Activated naive CD8-positive, alpha-beta T cell treated with anti-CD3 and anti-CD28 coated beads, Interleukin-2, amount 50 U/mL, for 24 hours (primary cell): ENCODE results near the gene FADS2.

Experiments used
- ATAC-seq: fragments of 150-1000 bp; cut with Tn5 transposase; one replicate; pipeline ENCODE4 v1.10.0; 2021
- DNase-seq: peaks from one replicate; pipeline ENCODE4 v3.0.0; 2021
- H3K27ac Mint-ChIP-seq: one replicate; pipeline ENCODE4 v1.8.0; 2021; ENCODE audit warnings: mild to moderate bottlenecking, mixed read lengths
- H3K27me3 Mint-ChIP-seq: one replicate; pipeline ENCODE4 v1.8.0; 2021; ENCODE audit warnings: mixed read lengths
- H3K36me3 Mint-ChIP-seq: one replicate; pipeline ENCODE4 v1.8.0; 2021; ENCODE audit warnings: low read depth, mixed read lengths
- H3K4me1 Mint-ChIP-seq: one replicate; pipeline ENCODE4 v1.8.0; 2021; ENCODE audit warnings: mixed read lengths
- H3K4me3 Mint-ChIP-seq: one replicate; pipeline ENCODE4 v1.8.0; 2021; ENCODE audit warnings: mild to moderate bottlenecking, moderate library complexity, mixed read lengths
- H3K9me3 Mint-ChIP-seq: one replicate; pipeline ENCODE4 v1.8.0; 2021; ENCODE audit warnings: mixed read lengths

The FADS2 gene

GRCh38 chr11:61827571-61828378, at the start of gene FADS2:
Gene FADS2 (plus strand): TSS chr11:61828300. CDS start chr11:61828391, 91 bp downstream.
- DNase-seq: peak; percentile 83
- no peaks in the 10 kb centered on the region for H3K36me3 Mint-ChIP-seq
- peaks cover 38% of the 10 kb centered on the region for H3K27me3 Mint-ChIP-seq
- H3K4me1 Mint-ChIP-seq: peaks cover 19% of the 10 kb centered on the region
- ATAC-seq: peak; percentile 81
- peak within 1 kb of the TSS; percentile 68 for H3K27ac Mint-ChIP-seq
- H3K4me3 Mint-ChIP-seq: peak within 1 kb of the TSS; percentile 82
- H3K9me3 Mint-ChIP-seq: no peaks in the 10 kb centered on the region

GRCh38 chr11:61778357-61778886, 49.7 kb upstream of the FADS2 start:
- no peak overlapping the region for H3K27ac Mint-ChIP-seq
- H3K36me3 Mint-ChIP-seq: no peaks in the 10 kb centered on the region
- H3K4me1 Mint-ChIP-seq: peaks cover 18% of the 10 kb centered on the region
- H3K4me3 Mint-ChIP-seq: no peak overlapping the region
- DNase-seq (no peak), ATAC-seq (no peak)
- H3K9me3 Mint-ChIP-seq: no peaks in the 10 kb centered on the region
- H3K27me3 Mint-ChIP-seq: peaks cover 1% of the 10 kb centered on the region

GRCh38 chr11:61778920-61779650, 49.0 kb upstream of the FADS2 start:
- Mint-ChIP-seq H3K27me3 (peaks cover 1% of the 10 kb centered on the region), H3K27ac (no peak overlapping the region), H3K4me1 (peaks cover 18% of the 10 kb centered on the region), H3K4me3 (no peak overlapping the region), H3K9me3 (no peaks in the 10 kb centered on the region), H3K36me3 (peaks cover 2% of the 10 kb centered on the region)
- no peak for DNase-seq
- no peak for ATAC-seq

GRCh38 chr11:61779666-61780525, 48.2 kb upstream of the FADS2 start:
- ATAC-seq: no peak
- no peaks in the 10 kb centered on the region for H3K9me3 Mint-ChIP-seq
- peaks cover 1% of the 10 kb centered on the region for H3K27me3 Mint-ChIP-seq
- H3K27ac Mint-ChIP-seq: no peak overlapping the region
- no peak for DNase-seq
- peaks cover 5% of the 10 kb centered on the region for H3K36me3 Mint-ChIP-seq
- peaks cover 18% of the 10 kb centered on the region for H3K4me1 Mint-ChIP-seq
- H3K4me3 Mint-ChIP-seq: no peak overlapping the region

GRCh38 chr11:61780581-61781162, 47.4 kb upstream of the FADS2 start:
- DNase-seq (no peak), ATAC-seq (no peak)
- Mint-ChIP-seq H3K36me3 (peaks cover 10% of the 10 kb centered on the region), H3K27ac (no peak overlapping the region), H3K4me3 (no peak overlapping the region), H3K4me1 (peaks cover 18% of the 10 kb centered on the region), H3K27me3 (peaks cover 1% of the 10 kb centered on the region), H3K9me3 (no peaks in the 10 kb centered on the region)

- peaks cover 1% of the 10 kb centered on the region for H3K27me3 Mint-ChIP-seq
- ATAC-seq: no peak
- no peak for DNase-seq
- peaks cover 10% of the 10 kb centered on the region for H3K36me3 Mint-ChIP-seq
- H3K9me3 Mint-ChIP-seq: no peaks in the 10 kb centered on the region
- no peak overlapping the region for H3K27ac Mint-ChIP-seq
- H3K4me3 Mint-ChIP-seq: no peak overlapping the region
- H3K4me1 Mint-ChIP-seq: peaks cover 16% of the 10 kb centered on the region
Observed at GRCh38 chr11:61781585-61781984, 46.5 kb upstream of the FADS2 start.

- Mint-ChIP-seq H3K4me1 (peaks cover 10% of the 10 kb centered on the region), H3K27me3 (peaks cover 1% of the 10 kb centered on the region), H3K36me3 (peaks cover 12% of the 10 kb centered on the region), H3K9me3 (no peaks in the 10 kb centered on the region), H3K4me3 (no peak overlapping the region), H3K27ac (no peak overlapping the region)
- DNase-seq (no peak), ATAC-seq (no peak)
Observed at GRCh38 chr11:61782299-61782698, 45.8 kb upstream of the FADS2 start.

- Mint-ChIP-seq H3K9me3 (no peaks in the 10 kb centered on the region), H3K27ac (no peak overlapping the region), H3K4me3 (no peak overlapping the region), H3K36me3 (peaks cover 12% of the 10 kb centered on the region), H3K27me3 (peaks cover 1% of the 10 kb centered on the region), H3K4me1 (peaks cover 10% of the 10 kb centered on the region)
- DNase-seq: no peak
- no peak for ATAC-seq
Observed at GRCh38 chr11:61782841-61783240, 45.3 kb upstream of the FADS2 start.

- Mint-ChIP-seq H3K27ac (no peak overlapping the region), H3K36me3 (peaks cover 14% of the 10 kb centered on the region), H3K9me3 (no peaks in the 10 kb centered on the region)
Observed at GRCh38 chr11:61783717-61784505, 44.2 kb upstream of the FADS2 start.

GRCh38 chr11:61784506-61784805, 43.6 kb upstream of the FADS2 start:
- ATAC-seq: no peak
- no peak overlapping the region for H3K4me3 Mint-ChIP-seq
- H3K27ac Mint-ChIP-seq: no peak overlapping the region
- H3K9me3 Mint-ChIP-seq: no peaks in the 10 kb centered on the region
- no peak for DNase-seq
- peaks cover 6% of the 10 kb centered on the region for H3K4me1 Mint-ChIP-seq
- H3K36me3 Mint-ChIP-seq: peaks cover 19% of the 10 kb centered on the region
- H3K27me3 Mint-ChIP-seq: no peaks in the 10 kb centered on the region

More at GRCh38 chr11:61783717-61784505, 44.2 kb upstream of the FADS2 start:
- Mint-ChIP-seq H3K4me1 (peaks cover 6% of the 10 kb centered on the region), H3K4me3 (no peak overlapping the region), H3K27me3 (no peaks in the 10 kb centered on the region)
- ATAC-seq (no peak), DNase-seq (no peak)

GRCh38 chr11:61785837-61786402, 42.2 kb upstream of the FADS2 start:
- no peak overlapping the region for H3K27ac Mint-ChIP-seq

GRCh38 chr11:61787928-61788491, 40.1 kb upstream of the FADS2 start:
- DNase-seq (peak; percentile 14), ATAC-seq (no peak)
- Mint-ChIP-seq H3K4me1 (peaks cover 20% of the 10 kb centered on the region), H3K27ac (no peak overlapping the region), H3K36me3 (peaks cover 40% of the 10 kb centered on the region), H3K4me3 (no peak overlapping the region), H3K9me3 (no peaks in the 10 kb centered on the region), H3K27me3 (no peaks in the 10 kb centered on the region)

More at GRCh38 chr11:61785837-61786402, 42.2 kb upstream of the FADS2 start:
- peaks cover 13% of the 10 kb centered on the region for H3K4me1 Mint-ChIP-seq
- no peak overlapping the region for H3K4me3 Mint-ChIP-seq
- no peak for DNase-seq
- H3K27me3 Mint-ChIP-seq: no peaks in the 10 kb centered on the region
- no peak for ATAC-seq
- no peaks in the 10 kb centered on the region for H3K9me3 Mint-ChIP-seq
- peaks cover 30% of the 10 kb centered on the region for H3K36me3 Mint-ChIP-seq

- peak; percentile 55 for DNase-seq
Observed at GRCh38 chr11:61791737-61792309, 36.3 kb upstream of the FADS2 start.

More at GRCh38 chr11:61791737-61792309, 36.3 kb upstream of the FADS2 start:
- H3K9me3 Mint-ChIP-seq: no peaks in the 10 kb centered on the region
- H3K27me3 Mint-ChIP-seq: no peaks in the 10 kb centered on the region
- ATAC-seq: peak; percentile 25
- peaks cover 46% of the 10 kb centered on the region for H3K4me1 Mint-ChIP-seq
- peak overlapping the region; percentile 100 for H3K27ac Mint-ChIP-seq
- peak overlapping the region; percentile 89 for H3K4me3 Mint-ChIP-seq
- H3K36me3 Mint-ChIP-seq: peaks cover 57% of the 10 kb centered on the region
